ENCODE measurements around the gene ZRANB3.

Gene ZRANB3

GRCh38 chr2:135271006-135271405, 260.0 kb downstream of the ZRANB3 start:
- no peak overlapping the region for H3K27ac ChIP-seq (ENCODE audit: low read length)
- TF ChIP-seq CTCF (IDR thresholded peaks at IDR 0.05; ENCODE audit: low read depth, low read length) = no peak
- TF ChIP-seq EZH2phosphoT487 (IDR thresholded peaks at IDR 0.05; ENCODE audit: low read depth) = no peak

GRCh38 chr2:135265960-135266490, 265.0 kb downstream of the ZRANB3 start:
- H3K27ac ChIP-seq (ENCODE audit: low read length) = no peak overlapping the region
- H4K20me1 ChIP-seq (ENCODE audit: insufficient read depth, low read length) = no peaks in the 10 kb centered on the region
- TF ChIP-seq EZH2phosphoT487 (IDR thresholded peaks at IDR 0.05; ENCODE audit: low read depth) = no peak
- TF ChIP-seq CTCF (IDR thresholded peaks at IDR 0.05; ENCODE audit: low read depth, low read length) = no peak
- no peaks in the 10 kb centered on the region for H3K79me2 ChIP-seq (ENCODE audit: low read length)
- H3K27me3 ChIP-seq (ENCODE audit: low read depth, low read length) = no peaks in the 10 kb centered on the region
- H2AFZ ChIP-seq (ENCODE audit: low read depth, low read length) = no peak overlapping the region
- peaks cover 2% of the 10 kb centered on the region for H3K36me3 ChIP-seq (replicated peaks; ENCODE audit: low read depth, low read length)
- H3K4me1 ChIP-seq (ENCODE audit: low read length) = no peaks in the 10 kb centered on the region
- no peak overlapping the region for H3K9ac ChIP-seq (ENCODE audit: low read length)
- no peaks in the 10 kb centered on the region for H3K9me3 ChIP-seq (ENCODE audit: insufficient read depth, low read length)
- no peak overlapping the region for H3K4me3 ChIP-seq (ENCODE audit: low read length)
- no peak overlapping the region for H3K4me2 ChIP-seq (ENCODE audit: low read length)

More at GRCh38 chr2:135271006-135271405, 260.0 kb downstream of the ZRANB3 start:
- Histone ChIP-seq H2AFZ (ENCODE audit: low read depth, low read length) (no peak overlapping the region), H3K4me1 (ENCODE audit: low read length) (no peaks in the 10 kb centered on the region), H3K9me3 (ENCODE audit: insufficient read depth, low read length) (peaks cover 6% of the 10 kb centered on the region; the same call in 1 of the 2 replicates), H3K36me3 (replicated peaks; ENCODE audit: low read depth, low read length) (peaks cover 6% of the 10 kb centered on the region), H3K9ac (ENCODE audit: low read length) (no peak overlapping the region), H3K4me3 (ENCODE audit: low read length) (no peak overlapping the region), H3K79me2 (ENCODE audit: low read length) (no peaks in the 10 kb centered on the region), H3K4me2 (ENCODE audit: low read length) (no peak overlapping the region), H3K27me3 (ENCODE audit: low read depth, low read length) (no peaks in the 10 kb centered on the region), H4K20me1 (ENCODE audit: insufficient read depth, low read length) (no peaks in the 10 kb centered on the region)

GRCh38 chr2:135259123-135259522, 271.9 kb downstream of the ZRANB3 start:
- Histone ChIP-seq H2AFZ (ENCODE audit: low read depth, low read length) (no peak overlapping the region), H3K4me2 (ENCODE audit: low read length) (no peak overlapping the region), H3K79me2 (ENCODE audit: low read length) (no peaks in the 10 kb centered on the region), H3K36me3 (replicated peaks; ENCODE audit: low read depth, low read length) (peaks cover 14% of the 10 kb centered on the region), H3K4me3 (ENCODE audit: low read length) (no peak overlapping the region), H3K27ac (ENCODE audit: low read length) (no peak overlapping the region), H3K27me3 (ENCODE audit: low read depth, low read length) (no peaks in the 10 kb centered on the region), H3K9me3 (ENCODE audit: insufficient read depth, low read length) (peaks cover 11% of the 10 kb centered on the region; the same call in 1 of the 2 replicates), H4K20me1 (ENCODE audit: insufficient read depth, low read length) (no peaks in the 10 kb centered on the region), H3K9ac (ENCODE audit: low read length) (no peak overlapping the region), H3K4me1 (ENCODE audit: low read length) (peaks cover 18% of the 10 kb centered on the region)
- TF ChIP-seq CTCF (IDR thresholded peaks at IDR 0.05; ENCODE audit: low read depth, low read length) (no peak), EZH2phosphoT487 (IDR thresholded peaks at IDR 0.05; ENCODE audit: low read depth) (no peak)

GRCh38 chr2:135258193-135258592, 272.8 kb downstream of the ZRANB3 start:
- Histone ChIP-seq H2AFZ (ENCODE audit: low read depth, low read length) (no peak overlapping the region), H3K9ac (ENCODE audit: low read length) (no peak overlapping the region), H3K4me2 (ENCODE audit: low read length) (no peak overlapping the region), H3K27ac (ENCODE audit: low read length) (no peak overlapping the region), H3K9me3 (ENCODE audit: insufficient read depth, low read length) (peaks cover 11% of the 10 kb centered on the region; the same call in 1 of the 2 replicates), H3K4me3 (ENCODE audit: low read length) (no peak overlapping the region), H3K79me2 (ENCODE audit: low read length) (no peaks in the 10 kb centered on the region), H3K4me1 (ENCODE audit: low read length) (peaks cover 18% of the 10 kb centered on the region), H3K36me3 (replicated peaks; ENCODE audit: low read depth, low read length) (peaks cover 14% of the 10 kb centered on the region), H4K20me1 (ENCODE audit: insufficient read depth, low read length) (no peaks in the 10 kb centered on the region), H3K27me3 (ENCODE audit: low read depth, low read length) (no peaks in the 10 kb centered on the region)
- TF ChIP-seq EZH2phosphoT487 (IDR thresholded peaks at IDR 0.05; ENCODE audit: low read depth) (no peak), CTCF (IDR thresholded peaks at IDR 0.05; ENCODE audit: low read depth, low read length) (no peak)

Data from OCI-LY3 (cell line).